ENCODE data around the gene FIBIN.
"Not testable (repeated sequence)": the region's sequence is repeated elsewhere in the genome, so short reads cannot be mapped to it uniquely, and the experiment has no call there.

The FIBIN gene

DNA sequence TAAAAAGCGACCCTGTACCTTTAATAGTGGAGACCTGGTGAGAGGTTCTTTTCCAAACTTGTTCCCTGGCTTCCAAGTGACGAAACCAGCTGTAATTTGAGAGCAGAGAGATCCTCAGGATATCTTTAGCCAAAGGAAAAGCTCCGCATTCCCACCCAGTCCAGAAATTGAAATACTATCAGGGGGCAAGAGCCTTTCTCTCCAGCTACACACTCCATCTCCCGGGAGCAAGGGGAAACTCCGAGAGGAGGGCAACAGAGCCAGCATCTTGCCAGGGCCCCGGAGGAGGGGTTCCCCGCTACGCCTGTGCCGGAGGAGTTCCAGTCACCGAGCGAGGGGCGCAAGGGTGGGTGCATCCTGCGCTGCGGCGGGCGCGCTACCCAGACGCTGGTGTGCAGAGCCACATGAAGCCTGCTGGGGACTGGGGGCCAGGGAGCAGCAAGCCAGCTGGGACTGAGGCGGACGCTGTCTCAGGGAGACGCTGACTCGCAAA, at the start of gene FIBIN:
FIBIN (plus strand) TSS at position 148 of the 493 bp plus-strand sequence. CDS start 415 bp downstream, outside the sequence.
- DNase-seq (ENCODE audit: low read depth in 2 of 2), result no peak

DNA sequence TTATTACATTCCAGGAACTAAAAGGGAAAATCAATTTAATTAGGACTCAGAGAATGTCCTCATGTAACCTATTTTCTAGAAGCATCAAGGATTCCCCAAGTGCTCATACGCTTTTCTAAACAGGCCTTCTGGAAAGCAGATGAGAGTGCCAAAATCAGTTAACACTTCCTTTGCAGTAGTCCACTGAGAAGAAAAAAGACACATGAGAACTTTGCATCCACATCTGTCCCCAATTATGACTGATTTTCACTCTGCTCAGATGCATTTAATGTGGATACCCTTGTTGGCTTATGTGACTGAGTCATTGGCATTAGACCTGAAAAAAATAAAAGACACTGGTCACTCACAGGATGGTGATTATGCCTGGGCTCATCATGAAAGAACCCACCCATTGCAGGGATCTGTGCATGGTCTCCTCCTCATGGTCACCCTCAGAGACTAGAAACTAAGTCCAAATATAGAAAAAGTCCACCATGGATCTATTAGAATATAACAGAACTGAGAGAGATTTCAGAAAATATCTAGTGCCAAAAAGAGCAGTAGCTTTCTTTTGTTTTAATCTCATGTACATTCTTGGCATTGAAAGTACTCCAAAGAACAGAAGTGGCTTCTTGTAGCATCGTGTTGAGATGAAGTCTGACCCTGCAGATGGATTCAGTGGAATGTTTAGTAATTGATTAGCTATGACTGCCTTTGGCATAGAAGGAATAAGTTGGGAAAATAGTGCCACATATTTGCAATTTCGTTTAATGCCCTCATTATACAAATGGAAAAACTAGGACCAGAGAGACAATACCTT, 48.8 kb upstream of the FIBIN start:
- no peak for DNase-seq (ENCODE audit: low read depth in 2 of 2)

DNA sequence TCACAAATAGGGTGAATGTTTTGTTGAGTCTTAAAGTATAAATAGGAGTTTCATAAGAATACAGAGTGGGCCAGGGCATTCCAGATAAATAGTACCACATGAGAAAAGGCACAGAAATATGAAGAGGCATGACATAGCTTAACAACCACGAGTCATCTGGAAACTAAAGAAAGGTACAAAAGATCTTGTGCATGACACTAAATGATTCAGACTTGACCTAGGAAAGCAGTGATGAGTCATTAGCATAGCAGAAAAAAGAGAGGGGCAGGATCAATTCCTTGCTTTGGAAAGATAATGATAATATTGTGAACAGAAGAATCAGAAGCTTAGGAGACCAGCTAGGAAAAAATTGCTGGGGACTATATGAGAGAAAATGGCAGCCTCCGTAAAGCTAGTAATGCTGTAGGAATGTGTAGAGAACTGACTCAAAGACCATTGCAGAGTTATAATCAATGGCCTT, 47.6 kb upstream of the FIBIN start:
- DNase-seq (ENCODE audit: low read depth in 2 of 2), result no peak

DNA sequence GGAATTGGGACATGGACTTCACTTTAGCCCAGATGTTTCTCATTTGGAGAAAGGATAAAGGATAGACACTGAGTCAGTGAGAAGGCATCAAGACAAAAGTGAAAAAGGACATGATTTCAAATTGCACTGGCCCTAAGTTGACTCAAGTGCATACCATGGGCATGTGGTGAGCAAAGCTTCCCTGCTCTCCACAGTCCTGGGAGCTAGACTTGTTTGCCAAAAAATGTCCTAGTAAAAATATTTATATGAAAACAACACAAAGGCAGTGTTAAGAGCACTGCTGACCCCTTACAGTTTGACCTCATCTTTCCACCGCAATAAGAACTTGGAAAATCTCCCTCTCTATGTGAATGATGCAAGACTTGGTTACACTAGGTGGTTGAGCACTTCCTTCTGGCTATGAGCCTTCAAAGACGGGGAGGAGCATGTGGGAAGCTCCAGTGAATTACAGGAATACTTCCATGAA, 46.5 kb upstream of the FIBIN start:
- no peak for DNase-seq (ENCODE audit: low read depth in 2 of 2)

DNA sequence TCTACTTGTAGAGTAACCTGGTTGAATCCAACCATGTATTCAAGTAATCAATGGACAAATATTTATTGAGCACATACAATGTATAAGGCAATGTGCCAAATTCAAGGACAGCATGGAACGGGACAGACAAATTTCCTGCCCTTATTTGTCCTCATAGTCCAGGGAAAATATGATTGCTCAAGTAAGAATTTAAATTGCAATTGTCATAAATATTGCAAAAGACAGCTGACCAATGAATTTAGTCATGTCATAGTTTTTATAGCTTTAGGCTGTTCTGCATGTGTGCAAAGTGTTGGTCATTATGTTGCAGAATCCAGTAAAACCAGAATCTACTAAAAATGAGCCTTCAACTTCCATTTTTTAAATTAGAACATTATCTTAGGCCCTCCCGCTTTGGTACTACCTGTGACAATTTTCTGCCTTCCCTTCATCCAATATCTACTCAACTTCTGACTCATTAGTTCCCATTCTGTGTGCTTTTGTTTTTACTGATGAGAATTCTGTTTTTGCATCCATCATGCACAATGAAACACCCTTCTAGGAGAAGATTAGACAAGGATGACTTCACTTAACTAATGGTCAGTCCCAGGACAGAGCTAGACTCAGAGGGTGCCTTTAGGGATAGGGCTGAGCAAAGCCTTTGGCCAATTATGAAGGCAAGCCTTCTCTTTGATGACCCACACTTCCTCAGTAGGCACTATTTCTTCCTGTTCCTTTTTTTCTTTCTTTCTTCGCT, 45.8 kb upstream of the FIBIN start:
- DNase-seq (ENCODE audit: low read depth in 2 of 2), result no peak

DNA sequence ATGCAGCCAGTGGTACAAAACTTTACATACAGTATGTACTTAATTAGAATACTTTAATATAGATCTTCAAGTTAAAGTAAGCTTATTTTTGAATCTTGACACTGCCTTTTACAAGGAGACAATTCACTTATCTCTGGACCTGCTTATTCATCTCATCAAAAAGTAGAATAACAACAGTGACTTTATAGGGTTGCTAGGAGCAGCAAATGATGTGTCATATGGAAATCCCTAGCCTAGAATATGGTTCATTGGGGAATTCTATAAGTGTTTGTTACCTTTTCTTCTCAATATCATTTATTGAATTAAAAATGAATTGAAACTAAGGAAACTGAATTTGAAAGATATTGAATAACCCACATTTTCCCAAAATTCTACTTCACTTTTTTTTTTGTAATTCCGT, 45.0 kb upstream of the FIBIN start:
- DNase-seq (ENCODE audit: low read depth in 2 of 2), result no peak

DNA sequence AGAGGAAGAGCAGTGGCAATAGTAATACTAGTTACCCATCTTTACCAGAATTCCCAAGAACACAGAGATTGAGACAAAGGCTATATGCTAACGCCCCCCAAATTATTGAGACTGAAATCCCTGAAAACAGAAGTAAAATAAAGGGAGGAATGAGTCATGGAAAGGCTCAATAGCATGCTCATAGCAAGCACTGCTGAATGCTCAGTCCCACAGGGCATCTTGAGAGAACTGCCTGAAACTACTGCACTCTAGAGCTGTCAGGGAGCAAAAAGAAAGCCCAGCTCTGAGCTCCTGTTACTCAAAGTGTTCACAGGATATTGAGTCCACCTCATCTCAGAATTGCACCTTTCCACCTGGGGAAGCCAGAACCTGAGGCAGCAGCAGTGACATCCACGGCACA, 44.1 kb upstream of the FIBIN start:
- no peak for DNase-seq (ENCODE audit: low read depth in 2 of 2)

DNA sequence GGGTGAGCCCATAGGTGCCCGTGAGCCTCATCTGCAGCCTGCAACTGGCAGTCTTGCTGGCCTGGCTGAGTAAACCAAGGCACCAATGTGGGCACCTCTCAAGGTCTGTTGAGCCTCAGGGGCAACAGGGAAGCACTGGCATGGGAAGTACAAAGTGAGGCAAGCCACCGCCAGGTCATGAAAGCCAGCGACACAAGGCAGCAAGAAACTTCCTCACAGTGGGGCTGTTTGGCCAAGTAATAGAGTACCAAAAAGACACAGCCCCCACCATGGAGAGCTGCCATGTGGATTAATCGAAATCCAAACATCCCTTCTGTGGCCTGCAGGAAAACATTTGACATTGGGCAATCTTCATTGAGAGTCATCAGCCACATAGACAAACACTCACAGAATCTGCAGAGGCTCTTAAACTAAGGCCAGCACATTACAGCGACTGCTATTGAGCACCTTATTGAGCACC, 43.6 kb upstream of the FIBIN start:
- no peak for DNase-seq (ENCODE audit: low read depth in 2 of 2)

DNA sequence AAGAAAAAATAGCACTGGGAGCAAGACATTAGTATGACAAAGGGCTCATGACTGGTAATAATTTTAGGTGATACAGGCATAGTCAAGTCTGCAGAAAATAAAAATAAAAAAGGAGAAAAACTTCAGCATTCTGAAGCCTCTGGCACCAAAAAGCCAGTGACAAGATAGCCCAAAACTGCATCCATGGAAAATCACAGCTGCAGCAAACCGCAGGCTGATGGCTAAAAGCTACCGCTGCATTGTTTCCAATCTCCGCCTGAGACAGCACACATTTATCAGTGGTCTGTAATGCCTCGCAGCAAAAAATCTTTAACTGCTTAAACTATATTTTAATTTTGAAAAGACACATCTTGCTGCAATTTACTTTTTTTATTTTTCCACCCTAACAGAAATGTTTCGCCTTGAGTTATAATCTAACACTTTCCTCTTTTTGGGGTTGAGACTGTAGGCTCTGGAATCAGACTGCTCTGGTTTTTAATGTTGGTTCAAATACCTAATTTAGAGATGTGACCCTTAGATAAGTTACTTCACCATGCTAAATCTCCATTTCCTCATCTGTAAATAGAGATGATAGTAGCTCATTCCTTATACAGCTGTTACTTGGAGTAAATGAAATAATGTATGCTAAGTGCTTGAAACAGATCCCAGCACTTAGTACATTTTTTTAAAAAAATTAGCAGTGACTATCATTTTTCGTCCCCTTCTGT, 42.0 kb upstream of the FIBIN start:
- no peak for DNase-seq (ENCODE audit: low read depth in 2 of 2)

DNA sequence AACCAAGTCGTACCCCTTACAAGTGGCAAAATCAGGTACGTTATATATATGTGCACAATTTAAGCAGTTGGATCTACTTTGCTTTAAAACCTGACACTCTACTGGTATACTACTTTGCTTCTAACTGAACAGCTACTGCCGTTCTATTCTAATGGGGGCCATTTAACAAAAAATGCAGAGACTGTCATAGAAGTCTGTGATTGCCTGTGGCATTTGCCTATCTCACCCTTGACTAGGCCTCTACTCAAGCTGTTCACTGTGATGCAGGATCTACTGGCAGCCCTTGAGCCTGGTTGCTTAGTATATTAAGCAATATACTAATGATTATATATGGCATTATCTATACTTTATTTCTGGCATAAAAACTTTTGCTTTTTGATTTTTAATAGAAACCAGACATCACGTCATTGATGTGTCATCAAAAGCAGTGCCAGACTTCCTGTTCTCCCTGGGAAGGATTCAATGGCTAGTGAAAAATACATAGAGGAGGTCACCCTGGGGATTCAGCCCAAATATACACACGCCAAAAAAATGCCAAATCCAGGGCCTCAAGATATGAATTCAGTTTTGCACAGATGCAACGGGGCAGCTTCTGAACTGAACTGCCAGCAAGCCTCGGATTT, 40.0 kb upstream of the FIBIN start:
- no peak for DNase-seq (ENCODE audit: low read depth in 2 of 2)

DNA sequence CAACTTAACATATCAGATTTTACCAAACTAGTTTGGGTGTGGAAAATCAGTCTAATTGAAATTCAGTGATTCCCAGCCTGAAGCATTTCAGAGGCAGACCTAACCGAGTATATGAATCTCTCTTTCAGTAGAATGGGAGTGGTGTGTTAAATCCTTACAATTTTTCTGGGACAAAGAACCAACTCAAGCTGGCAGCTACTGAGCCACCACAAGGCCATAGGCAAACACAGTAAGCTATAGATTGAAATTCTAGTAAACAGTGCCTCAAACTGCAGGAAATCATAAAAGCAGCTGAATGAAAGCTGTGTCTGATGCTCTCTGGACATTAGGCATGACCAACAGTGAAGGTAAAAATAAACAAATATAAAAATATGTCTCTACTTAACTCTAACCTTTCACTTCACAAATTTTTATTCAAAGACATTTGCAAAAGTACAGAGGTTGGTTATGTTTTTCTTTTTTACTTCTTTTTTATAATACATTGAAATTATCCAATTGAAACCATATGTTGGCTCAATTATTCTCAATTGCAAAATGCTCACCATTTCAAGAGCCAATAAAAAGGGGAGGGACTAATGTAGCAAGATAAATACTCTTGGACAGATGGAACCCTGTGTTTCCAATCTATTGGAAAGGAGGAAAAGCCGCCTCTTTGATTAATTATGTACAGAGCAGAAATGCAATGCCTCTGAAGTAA, 35.8 kb upstream of the FIBIN start:
- no peak for DNase-seq (ENCODE audit: low read depth in 2 of 2)

DNA sequence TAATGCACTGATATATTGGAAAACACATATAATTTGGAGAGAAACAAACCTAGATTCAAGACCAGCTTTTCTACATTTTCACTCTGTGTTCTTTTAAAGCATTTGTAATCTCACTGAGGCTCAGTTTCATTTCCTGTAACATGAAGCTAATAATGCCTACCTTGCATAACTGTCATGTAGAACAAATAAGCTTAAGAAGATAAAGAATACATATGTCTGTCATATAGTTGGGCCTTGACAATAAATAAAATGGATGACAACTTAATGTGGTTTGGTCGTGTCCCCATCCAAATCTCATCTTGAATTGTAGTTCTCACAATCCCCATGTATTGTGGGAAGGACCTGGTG, 35.2 kb upstream of the FIBIN start:
- no peak for DNase-seq (ENCODE audit: low read depth in 2 of 2)

DNA sequence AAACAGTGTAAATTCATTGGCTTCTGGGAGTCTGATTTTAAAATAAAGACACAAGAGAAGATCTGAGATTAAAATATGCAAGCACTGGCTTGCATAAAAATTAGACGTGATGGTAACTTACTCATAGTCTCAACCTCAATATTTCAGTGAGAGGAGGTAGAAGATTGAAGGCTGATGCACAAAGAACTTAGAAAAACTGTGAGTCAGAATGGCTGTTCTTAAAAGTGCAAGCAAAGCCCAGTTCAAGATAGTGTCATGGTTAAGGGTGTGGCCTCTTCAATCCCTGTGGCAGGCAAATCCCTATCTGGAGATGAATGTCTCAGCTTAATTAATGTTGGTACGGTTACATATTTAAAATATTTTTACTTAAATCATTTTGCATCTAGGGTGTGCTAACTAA, 33.6 kb upstream of the FIBIN start:
- DNase-seq (ENCODE audit: low read depth in 2 of 2), result no peak

DNA sequence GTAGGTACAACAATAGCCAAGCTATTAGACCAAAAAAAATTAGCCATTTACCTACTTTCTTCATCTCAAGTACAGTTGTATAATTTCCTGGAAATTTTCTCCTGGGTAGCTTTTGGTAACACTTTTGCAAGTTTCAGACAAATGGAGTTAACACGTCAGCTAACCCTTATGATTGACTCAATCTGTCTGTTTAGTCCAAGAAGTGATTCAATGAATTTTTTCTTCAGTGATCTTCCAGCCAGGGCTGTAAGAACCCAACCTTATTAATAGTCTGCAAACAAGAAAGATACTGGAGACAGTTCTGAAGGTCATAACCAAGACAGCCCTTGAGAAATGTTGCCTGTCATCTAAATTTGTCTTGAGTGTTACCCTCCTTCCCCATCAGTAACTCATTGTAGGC, 30.1 kb upstream of the FIBIN start:
- DNase-seq (ENCODE audit: low read depth in 2 of 2), result no peak

DNA sequence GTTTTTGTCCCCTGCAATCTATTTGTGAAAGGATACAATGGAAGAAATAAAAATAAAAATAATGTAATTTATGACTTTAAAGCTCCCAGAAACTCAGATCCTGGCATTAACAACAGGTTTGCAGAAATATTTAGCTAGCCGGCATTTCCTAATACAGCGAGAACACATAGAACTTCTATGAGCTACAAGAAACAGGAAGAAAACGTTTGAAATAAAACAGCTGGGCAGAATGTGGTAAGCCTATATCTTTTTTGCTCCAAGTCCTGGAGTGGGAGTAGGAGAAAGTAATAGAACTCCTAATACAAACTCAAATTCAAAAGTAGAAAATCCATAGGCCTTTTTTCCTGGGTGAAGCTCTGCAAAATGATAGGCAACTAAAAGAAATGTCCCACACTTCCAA, 29.6 kb upstream of the FIBIN start:
- no peak for DNase-seq (ENCODE audit: low read depth in 2 of 2)

DNA sequence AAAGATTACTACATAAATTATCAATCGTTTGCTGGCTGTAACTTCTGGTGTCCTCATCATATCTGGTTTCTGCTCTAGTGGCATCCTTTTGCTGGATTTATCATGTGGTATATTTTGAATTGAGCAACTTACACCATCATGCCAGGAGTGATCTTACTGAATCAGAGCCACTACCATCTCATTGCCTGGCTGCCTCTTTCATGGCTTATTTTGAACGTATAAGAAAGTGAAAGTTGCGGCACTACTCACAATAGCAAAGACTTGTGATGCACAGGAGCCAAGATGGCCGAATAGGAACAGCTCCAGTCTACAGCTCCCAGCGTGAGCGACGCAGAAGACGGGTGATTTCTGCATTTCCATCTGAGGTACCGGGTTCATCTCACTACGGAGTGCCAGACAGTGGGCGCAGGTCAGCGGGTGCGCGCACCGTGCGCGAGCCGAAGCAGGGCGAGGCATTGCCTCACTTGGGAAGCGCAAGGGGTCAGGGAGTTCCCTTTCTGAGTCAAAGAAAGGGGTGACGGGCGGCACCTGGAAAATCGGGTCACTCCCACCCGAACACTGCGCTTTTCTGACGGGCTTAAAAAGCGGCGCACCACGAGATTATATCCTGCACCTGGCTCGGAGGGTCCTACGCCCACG, 28.9 kb upstream of the FIBIN start:
- not testable (repeated sequence) for DNase-seq (ENCODE audit: low read depth in 2 of 2)

DNA sequence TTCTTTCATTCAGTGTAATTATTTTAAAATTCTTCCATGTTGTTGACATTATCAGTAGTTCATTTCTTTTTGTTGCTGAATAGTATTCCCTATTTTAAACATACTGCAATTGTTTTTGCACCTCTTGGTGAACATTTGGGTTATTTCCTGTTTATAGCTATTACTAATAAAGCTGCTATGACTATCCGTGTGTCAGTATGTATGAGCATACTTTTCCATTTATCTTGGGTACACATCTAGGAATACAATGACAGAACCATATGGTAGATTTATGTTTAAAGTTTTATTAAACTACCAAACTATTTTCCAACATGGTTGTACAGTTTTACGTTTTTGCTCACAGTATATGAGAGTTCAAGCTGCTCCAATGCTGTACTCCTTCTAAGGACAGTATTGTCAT, 22.0 kb upstream of the FIBIN start:
- no peak for DNase-seq (ENCODE audit: low read depth in 2 of 2)

DNA sequence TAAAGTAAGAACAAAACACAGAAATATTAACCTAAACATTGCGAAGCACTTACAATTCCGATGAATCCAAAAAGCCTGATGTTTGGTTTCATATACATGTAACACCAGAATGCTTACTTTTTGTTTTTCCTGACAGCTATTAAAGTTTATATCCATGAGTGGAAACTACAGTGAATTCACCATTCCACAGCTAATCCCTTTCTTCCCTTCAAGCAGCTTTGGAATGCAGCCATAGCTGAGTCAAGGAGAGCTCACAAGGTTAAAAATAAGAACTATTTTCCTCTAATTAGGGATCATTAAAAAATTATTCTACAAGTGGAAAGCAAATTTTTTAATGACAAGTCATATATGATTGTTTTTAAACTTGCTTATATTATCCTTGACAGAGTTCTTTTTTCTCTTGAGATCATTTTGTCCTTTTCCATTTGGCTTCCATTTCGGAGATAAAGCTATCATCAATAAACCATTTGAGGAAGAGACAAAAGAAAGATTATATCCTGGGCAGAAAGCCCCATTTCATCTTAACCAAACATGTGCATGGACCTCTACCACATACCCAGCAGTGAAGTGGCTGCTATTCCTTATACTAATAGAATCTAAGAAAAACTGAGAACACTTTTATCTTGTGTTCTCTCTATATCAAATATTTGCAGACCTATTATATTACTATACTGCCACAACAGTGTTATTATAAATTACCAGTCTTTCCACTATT, 19.7 kb upstream of the FIBIN start:
- DNase-seq (ENCODE audit: low read depth in 2 of 2), result no peak

DNA sequence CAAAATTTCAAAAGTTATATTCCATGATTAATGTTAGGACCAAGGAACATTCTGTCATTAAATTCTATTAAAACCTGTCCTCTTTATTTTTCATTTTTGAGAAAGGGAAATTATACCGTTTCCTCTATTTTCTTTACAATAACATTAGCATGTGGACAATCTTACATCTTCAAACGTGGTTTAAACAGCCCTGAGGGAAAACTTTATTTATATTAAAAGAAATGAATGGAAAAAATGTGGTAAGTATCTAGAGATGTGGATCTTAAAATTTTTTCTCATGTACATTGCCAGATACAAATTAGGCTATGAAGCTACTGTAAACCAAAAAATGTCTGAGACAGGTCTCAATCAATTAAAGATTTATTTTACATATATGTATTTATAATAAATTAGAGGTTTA, 18.9 kb upstream of the FIBIN start:
- no peak for DNase-seq (ENCODE audit: low read depth in 2 of 2)

DNA sequence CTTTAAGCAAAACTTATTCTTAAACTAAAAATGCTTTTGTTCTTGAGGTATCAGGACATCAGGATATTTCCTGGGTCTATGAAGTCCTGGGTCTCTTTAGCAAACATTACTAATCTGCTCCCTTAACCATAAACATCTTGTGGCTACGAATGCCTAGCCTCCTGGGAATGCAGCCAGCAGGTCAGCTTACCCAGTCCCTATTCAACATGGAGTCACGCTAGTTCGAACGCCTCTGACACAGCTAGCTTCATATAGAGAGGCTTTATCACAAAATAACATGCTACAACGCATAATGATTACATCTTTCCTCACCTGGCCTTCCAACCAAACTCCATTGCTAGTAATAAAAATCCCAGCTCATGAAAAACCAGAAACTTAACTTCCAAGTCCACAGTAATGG, 17.5 kb upstream of the FIBIN start:
- no peak for DNase-seq (ENCODE audit: low read depth in 2 of 2)

Measured in stimulated activated CD8-positive, alpha-beta memory T cell treated with anti-CD3 and anti-CD28 coated beads, Interleukin-2, amount 100 ng/mL, for 48 hours (primary cell).